Femur (tissue), 1 donor: ENCODE results near the gene DCP1B.

Experiments
- DNase-seq: peaks from one replicate; pipeline ENCODE4 v3.0.0-alpha.2; 2017

The DCP1B gene

DNA sequence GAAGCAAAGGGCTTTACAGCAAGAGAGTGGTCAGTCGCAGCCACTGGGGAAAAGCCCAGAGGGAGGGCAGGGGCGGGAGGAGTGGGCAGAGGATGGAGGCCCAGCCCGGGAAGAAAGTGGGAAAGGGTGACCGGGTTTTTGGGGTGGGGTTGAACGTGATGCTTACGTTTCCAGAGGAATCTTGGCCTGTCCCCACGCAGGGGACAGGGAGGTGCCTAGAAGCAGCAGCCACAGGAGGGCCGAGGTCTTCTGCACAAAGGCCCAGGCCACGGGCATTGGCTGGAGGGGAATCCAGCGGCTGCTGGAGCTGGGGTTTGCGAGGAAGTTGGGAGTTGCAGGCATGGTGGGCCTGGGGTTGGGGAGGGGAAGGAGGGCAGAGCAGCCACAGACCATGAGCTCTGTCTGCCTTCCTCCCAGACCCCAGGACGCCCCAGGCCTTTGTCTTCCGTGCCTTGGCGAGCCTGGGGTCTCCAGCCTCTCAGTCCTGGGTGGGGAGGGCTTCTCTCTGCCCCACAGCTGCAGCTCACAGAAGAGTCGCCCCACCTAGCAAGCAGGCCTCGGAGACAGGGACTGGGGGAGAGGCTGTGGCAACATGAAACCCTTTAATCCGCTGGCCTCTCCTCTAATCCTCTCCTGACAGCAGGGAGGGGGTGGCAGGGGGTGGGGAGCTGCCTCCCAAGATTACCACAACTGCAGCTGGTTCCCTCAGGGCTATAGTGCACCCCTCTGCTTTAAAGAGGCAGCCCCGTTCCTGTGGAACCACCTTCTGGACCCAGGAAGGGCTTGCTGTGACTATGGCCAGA is 86.0 kb downstream of the DCP1B start, which contains the start of gene CACNA2D4:
Gene CACNA2D4 (minus strand): TSS at position 572 of the 803 bp plus-strand sequence. CDS start 179 bp downstream, at position 393.
- DNase-seq, result no peak

DNA sequence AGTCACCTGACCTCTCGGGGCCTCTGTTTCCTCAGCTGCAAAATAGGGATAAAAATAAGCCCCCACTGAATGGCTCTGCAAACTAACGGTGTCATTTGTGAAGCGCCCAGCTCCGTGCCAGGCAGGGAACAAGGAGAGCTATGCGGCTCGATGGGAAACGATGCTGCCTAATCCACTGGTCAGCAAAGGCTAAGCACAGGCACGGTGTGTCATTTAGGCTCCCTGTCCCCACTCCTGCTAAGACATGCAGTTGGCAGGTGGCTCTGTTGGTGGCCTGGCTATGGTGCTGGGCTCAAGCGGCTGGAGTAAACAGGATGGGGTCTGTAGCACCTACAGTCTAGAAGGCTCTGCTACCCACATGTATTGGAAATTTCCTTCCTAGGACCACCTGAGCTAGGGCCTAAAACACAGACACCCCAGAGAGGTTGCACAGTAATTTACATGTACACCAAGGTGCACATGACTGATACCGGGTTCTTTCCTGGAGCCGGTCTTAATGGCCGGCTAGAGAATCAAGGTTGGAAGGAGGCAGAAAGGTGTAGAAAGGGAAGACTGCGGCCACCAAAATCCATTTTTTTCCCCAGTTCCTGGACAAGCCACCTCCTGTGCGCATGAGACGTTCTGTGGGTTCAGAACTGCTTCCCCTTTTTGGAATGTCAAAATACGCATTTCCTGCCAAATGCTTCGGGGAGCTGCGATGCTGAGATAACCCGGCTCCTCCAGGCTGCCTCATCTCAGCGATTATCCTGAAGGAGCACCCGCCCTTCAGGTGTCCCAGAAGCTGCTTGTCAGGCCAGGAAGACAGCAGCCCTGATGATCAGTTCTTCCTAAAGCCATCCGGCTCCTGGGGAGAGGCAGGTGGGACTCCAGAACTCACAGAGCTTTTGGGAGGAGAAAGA is 86.8 kb downstream of the DCP1B start:
- no peak for DNase-seq

GRCh38 chr12:1916371-1917171 is 87.7 kb downstream of the DCP1B start:
- peak; percentile 74 for DNase-seq

- peak; percentile 28 for DNase-seq
These were observed 88.9 kb downstream of the DCP1B start for GRCh38 chr12:1915082-1915968.

DNA sequence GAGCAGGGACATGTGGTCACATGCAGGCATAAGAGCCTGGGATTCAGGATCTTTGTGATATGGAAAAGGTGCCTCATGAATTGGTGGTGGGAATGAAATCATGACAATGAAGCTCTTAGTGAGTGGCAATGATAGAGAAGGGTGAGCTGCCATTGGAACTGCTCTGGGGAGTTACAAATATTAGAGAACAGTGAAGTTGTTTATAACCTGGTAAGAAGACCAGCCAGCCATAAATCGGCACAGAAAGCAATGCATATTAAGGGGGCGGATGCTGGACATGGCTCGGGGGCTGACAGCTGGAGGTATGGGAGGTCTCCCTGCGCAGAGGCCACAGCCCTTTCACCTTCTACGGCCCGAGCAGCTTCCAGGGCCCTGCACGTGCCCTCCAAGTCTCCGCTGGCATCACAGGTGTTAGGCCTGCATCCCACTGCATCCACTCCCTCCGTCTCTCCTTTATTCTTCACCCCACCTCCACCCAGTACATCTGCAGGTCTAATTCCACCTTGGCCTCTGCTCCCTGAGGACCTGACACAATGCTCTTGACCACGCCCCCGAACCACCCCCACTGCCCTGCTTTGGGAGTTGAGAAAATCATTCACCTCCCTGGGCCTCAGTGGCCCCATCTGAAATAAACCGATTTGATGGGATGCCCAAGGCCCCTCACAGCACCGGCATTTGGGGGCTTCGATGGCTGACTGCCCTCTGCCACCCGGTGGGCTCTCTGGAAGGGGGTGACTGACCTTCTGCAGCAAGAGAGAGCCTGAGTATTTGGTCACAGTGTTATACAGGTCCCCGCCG is 89.9 kb downstream of the DCP1B start:
- peak; percentile 7 for DNase-seq

- DNase-seq, result peak; percentile 32
These were observed 90.7 kb downstream of the DCP1B start for GRCh38 chr12:1913377-1914113.

- peak; percentile 7 for DNase-seq
These were observed 91.5 kb downstream of the DCP1B start for GRCh38 chr12:1912580-1913376.

GRCh38 chr12:1911598-1912575 is 92.4 kb downstream of the DCP1B start:
- DNase-seq, result peak; percentile 66

DNA sequence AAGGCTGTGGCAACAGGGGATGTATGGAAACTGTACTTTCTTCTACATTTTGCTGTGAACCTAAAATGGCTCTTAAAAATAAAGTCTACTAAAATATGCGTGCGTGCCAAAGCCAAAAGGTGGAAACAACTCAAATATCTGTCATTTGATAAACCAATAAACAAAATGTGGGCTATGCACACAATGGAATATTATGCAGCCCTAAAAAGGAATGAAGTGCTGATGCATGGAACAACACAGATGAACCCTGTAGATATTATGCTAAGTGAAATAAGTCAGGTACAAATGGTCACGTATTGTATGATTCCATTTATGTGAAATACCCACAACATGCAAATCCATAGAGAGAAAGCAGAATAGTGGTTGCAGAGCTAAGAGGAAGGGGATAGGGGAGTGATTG is 93.8 kb downstream of the DCP1B start:
- no peak for DNase-seq

DNA sequence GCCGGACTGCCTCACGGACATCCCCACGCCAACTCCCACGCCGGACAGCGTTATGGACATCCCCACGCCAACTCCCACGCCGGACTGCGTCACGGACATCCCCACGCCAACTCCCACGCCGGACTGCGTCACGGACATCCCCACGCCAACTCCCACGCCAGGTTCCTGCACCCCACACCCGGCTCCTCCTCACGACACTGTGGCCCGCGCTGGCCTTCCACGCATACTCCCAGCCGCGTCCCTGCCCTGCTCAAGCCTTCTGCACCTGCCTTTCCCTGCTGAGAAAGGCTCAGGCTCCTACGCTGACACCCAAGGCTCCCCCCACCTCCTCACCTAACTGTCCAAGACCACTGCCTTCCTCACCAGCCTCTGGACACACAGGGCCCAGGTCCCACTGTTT is 95.5 kb downstream of the DCP1B start:
- DNase-seq, result no peak

DNA sequence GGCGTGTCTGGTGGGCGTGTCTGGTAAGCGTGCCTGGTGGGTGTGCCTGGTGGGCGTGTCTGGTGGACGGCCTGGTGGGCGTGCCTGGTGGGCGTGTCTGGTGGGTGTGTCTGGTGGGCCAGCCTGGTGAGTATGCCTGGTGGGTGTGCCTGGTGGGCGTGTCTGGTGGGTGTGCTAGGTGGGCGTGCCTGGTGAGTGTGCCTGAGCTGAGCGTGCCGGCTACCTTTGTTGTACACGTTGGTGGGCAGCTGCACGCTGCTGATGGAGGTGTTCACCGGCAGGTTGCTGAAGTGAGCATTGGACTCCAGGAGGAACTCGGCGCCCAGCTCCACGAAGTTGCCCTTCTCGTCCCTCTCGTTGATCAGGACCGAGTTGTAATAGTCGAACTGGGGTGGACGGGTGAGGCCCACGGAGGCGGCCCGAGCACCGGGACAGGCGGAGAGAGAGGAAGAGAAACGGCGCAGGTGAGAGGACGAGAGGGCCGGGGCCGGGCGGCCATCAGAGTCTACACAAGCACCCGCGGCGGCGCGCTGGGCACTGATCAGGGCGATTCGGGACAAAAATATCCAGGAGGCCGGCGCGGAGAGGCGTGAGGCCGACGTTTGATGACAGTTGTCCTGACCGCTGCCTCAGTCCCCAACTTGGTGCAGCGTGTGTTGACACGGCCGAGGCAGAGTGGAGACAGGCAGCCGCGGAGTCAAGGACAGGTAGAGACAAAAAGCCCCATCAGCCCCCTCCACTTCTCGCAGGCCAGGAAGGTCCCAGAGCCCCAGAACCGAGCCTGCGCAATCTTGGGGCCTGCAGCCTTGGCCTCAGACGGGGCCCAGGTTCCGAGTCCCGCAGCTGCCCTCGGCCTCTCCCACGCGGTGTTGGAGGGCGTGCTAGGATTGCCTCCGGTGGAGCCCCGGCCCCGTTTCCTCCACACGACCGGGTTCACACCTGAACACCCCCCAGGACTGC is 96.3 kb downstream of the DCP1B start:
- DNase-seq, result peak; percentile 28

DNA sequence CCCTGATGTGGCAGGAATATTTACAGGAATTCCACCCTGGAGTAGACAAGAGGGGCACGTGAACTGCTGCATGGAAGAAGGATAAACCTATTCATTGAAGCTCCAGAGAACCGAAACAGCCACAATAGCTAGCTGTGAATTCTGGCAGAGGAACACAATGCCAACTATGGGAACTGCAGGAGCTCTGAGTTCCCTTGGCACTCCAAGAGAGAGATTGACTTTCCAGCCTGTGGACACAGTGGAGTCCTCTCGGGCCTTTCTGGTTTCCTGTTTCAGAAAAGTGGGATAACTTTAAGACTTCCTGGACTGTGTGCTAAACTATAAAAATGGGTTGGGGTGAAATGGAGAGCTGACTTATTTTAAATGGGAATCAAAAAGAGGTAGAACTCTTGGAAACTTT is 97.7 kb downstream of the DCP1B start:
- peak; percentile 9 for DNase-seq

- DNase-seq, result no peak
These were observed 99.4 kb downstream of the DCP1B start for GRCh38 chr12:1904875-1905274.

GRCh38 chr12:1896964-1897363 is 107.3 kb downstream of the DCP1B start:
- no peak for DNase-seq
